Hindlimb muscle (tissue), 1 donor: Measurements from ENCODE around the gene OR10H5. TPM values are rescaled to one million over a fixed set of nuclear protein-coding genes. Genes with fewer than 3 reads are reported as not detected.
"Not testable (repeated sequence)": the region's sequence is repeated elsewhere in the genome, so short reads cannot be mapped to it uniquely, and the experiment has no call there.

Experiments used
- DNase-seq: peaks from one replicate; pipeline ENCODE4 v3.0.0-alpha.2; 2013
- polyA plus RNA-seq: library from polyadenylated mRNA; unstranded; fragments of 120-200 nt; gene quantifications from one replicate; pipeline ENCODE4 v1.2.1, GENCODE V29; 2013; ENCODE audit not compliant: insufficient read length

The OR10H5 gene
- polyA plus RNA-seq, 1 donor, result 0.04 TPM

DNA sequence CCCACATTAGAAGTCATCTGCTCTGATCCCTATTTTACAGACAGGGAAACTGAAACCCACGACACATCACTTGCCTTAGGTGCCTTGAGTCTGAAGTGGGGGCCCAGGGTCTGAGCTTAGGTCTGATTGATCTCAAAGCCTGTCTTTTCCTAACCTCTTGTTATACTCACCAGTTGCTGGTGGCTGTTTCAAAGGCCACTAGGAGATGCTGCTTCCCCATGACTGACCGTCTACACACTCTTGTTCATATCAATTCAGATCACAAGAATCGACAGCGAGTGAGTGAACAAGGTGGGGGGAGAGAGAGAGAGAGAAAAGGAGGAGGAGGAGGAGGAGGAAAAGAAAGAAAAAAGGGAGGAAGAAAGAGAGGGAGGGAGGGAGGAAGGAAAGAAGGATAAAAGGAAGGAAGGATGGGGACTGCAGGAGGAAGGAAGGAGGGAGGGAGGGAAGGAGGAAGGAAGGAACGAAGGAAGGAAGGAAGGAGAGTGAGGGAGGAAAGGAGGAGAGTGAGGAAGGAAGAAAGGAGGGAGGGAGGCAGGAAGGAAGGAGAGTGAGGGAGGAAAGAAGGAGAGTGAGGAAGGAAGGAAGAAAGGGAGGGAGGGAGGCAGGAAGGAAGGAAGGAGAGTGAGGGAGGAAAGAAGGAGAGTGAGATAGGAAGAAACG, 24.7 kb downstream of the OR10H5 start:
- DNase-seq, result no peak

DNA sequence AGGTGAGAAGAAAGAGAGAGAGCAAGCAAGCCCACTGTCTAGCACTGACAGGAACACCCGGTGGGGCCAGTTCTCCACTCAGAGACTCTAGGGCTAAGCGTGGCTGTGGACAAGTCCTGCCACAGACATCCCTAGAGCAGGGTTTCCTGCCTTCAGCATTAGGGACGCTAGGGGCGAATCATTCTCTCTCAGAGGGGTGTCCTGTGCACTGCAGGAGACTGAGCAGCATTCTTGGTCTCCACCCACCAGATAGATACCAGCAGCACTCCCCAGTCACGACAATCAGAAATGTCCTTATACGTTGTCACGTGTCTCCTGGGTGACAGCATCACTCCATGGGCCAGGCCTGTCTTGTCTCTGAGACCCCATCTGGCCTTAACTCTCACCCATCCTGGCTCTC, 26.5 kb downstream of the OR10H5 start:
- DNase-seq, result no peak

DNA sequence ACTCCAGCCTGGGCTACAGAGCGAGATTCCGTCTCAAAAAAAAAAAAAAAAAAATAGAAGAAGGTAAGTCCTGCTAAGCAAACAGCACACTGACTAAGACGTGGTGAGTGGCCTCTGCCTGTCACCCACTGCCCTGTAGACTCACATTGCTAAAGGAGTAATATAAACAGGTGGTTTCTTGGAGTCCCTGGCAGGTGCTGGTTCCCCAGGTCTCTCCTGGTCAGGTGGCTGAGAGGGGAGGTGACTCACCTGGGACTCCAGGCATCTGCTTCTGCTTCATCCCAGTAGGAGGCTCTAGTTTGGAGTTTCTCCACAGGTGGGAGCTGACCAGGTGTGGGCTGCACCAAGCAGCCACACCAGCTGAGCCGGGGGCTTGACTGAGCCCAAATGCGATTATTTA, 27.8 kb downstream of the OR10H5 start, which contains the start of gene OR10H1:
OR10H1 (minus strand) TSS at position 359 of the 400 bp plus-strand sequence. CDS start 7,627 bp downstream, outside the sequence.
- no peak for DNase-seq

DNA sequence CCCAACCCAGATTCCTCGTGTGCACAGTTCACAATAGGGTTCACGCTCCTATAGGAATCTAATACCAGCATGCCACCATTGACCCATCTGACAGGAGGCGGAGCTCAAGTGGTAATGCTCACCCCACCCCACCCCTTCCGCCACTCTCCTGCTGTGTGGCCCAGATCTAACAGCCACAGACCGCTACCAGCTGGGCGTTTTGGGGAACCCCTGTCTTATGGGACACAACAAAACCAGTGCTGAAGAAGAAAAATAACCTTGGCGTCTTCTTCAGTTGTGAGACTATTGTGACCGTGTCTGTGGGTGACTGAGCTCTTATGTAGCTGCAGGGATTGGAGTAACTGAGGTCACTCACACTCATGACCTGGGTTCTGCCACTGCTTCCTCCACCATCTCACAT, 33.2 kb downstream of the OR10H5 start:
- DNase-seq, result no peak

DNA sequence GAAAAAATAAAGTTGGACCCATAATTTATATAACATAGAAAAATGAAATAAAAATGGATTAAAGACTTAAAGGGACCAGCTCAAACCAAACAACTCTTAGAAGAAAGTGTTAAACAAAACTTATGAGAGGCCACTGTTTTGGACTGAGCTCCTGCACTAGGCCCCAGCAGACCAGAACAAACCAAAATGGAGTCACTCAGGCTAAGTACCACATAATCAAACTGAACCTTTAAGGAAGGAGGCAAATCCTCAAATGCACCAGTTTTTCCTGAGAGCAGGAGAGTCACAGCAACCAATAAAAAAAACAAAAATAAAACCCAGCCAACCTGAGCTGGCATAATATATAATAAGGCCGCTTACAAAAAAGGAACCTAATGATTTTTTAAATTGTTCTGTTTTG, 38.3 kb downstream of the OR10H5 start:
- DNase-seq, result no peak

DNA sequence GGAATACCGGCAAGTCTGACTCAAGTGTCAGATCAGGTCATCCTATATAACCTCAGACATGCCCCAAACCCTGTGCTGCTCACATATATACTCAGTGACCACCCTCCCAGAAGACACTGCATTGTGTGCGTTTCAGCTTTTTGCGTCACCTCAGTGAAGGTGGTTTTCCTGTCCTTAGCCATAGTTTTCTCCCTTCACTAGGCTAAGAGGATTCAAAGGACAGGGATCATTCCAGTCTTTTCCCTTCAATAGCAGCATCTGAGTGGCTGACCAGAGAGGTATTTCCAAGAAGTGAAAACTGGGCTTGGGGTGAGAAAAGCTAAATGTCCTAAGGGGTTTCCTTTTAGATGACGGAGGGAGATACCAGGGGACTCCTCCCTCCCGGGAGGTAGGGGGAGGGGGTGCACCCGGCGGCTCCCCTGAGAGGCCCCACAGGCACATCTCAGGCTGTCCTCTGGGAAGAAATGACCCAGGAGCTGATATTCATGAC, 40.7 kb downstream of the OR10H5 start:
- DNase-seq, result no peak

DNA sequence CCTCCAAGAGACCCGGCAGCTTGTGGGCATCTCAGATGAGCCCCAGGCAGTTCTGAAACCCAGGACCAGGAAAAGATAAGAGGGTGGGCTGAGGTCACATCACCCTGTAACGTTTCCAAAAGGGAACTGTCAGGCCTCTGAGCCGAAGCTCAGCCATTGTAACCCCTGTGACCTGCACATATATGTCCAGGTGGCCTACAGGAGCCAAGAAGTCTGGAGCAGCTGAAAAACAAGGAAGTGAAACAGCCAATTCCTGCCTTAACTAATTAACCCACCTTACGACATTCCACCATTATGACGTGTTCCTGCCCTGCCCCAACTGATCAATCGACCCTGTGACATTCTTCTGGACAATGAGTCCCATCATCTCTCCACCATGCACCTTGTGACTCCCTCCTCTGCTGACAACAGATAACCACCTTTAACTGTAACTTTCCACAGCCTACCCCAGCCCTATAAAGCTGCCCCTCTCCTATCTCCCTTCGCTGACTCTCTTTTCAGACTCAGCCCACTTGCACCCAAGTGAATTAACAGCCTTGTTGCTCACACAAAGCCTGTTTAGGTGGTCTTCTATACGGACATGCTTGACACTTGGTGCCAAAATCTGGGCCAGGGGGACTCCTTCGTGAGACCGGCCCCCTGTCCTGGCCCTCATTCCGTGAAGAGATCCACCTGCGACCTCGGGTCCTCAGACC, 41.3 kb downstream of the OR10H5 start:
- DNase-seq, result not testable (repeated sequence)

DNA sequence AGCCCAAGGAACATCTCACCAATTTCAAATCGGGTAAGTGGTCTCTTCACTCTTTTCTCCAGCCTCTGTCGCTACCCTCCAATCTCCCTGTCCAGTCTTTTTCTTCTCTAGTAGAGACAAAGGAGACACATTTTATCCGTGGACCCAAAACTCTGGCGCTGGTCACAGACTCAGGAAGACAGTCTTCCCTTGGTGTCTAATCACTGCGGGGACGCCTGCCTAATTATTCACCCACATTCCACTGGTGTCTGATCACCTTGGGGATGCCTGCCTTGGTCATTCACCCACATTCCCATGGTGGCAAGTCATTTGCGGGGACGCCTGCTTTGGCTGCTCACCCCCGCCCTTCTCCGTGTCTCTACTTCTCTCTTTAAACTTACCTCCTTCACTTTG, 41.8 kb downstream of the OR10H5 start:
- no peak for DNase-seq

DNA sequence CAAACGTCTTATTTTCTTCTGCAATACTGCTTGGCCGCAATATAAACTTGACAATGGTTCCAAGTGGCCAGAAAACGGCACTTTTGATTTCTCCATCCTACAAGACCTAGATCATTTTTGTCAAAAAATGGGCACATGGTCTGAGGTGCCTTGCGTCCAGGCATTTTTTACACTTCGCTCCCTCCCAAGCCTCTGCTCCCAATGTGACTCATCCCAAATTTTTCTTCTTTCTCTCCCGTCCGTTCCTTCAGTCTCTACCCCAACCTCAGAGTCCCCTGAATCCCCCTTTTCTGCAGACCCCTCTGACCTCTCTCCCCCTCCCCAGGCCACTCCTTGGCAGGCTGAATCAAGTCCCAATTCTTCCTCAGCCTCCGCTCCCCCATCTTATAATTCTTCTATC, 42.3 kb downstream of the OR10H5 start:
- no peak for DNase-seq

DNA sequence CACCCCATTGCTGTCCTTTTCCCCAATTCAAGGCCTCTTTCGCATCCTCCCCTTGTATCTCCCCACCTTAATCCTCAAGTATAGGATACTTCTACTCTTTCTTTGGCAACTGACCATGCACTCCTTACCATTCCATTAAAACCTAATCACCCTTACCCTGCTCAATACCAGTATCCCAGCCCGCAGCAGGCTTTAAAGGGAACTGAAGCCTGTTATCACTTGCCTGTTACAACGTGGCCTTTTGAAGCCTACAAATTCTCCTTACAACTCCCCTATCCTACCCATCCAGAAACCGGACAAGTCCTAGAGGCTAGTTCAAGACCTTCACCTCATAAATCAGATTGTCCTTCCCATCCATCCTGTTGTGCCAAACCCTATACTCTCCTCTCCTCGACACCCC, 44.2 kb downstream of the OR10H5 start:
- DNase-seq, result no peak

DNA sequence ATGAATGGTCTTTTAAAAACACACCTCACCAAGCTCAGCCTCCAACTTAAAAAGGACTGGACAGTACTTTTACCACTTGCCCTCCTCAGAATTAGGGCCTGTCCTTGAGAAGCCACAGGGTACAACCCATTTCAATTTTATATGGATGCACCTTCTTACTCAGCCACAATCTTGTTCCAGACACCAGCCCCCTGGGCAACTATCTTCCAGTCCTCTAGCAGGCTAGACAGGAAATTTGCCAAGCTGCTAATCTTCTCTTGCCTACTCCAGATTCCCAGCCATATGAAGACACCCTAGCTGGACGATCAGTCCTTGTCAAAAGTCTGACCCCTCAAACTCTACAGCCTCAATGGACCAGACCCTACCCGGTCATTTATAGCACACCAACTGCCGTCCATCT, 46.8 kb downstream of the OR10H5 start:
- not testable (repeated sequence) for DNase-seq

DNA sequence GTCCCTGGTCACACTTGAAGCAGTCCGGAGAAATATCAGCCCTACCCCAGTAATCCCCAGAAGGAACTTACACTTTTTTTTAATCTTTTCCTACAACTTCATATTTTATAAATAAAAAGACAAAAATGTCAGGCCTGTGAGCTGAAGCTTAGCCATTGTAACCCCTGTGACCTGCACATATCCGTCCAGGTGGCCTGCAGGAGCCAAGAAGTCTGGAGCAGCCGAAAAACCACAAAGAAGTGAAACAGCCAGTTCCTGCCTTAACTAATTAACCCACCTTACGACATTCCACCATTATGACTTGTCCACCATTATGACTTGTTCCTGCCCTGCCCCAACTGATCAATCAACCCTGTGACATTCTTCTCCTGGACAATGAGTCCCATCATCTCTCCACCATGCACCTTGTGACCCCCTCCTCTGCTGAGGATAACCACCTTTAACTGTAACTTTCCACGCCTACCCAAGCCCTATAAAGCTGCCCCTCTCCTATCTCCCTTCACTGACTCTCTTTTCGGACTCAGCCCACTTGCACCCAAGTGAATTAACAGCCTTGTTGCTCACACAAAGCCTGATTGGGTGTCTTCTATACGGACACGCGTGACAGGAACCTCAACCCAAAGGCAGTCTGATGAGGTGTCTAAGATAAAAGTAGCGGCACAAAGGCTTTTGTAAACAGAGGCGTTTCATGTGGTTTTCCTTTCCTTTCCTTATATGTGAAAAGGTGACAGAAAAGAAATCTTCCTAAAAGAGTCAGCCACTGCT, 48.3 kb downstream of the OR10H5 start:
- peak; percentile 1 for DNase-seq

DNA sequence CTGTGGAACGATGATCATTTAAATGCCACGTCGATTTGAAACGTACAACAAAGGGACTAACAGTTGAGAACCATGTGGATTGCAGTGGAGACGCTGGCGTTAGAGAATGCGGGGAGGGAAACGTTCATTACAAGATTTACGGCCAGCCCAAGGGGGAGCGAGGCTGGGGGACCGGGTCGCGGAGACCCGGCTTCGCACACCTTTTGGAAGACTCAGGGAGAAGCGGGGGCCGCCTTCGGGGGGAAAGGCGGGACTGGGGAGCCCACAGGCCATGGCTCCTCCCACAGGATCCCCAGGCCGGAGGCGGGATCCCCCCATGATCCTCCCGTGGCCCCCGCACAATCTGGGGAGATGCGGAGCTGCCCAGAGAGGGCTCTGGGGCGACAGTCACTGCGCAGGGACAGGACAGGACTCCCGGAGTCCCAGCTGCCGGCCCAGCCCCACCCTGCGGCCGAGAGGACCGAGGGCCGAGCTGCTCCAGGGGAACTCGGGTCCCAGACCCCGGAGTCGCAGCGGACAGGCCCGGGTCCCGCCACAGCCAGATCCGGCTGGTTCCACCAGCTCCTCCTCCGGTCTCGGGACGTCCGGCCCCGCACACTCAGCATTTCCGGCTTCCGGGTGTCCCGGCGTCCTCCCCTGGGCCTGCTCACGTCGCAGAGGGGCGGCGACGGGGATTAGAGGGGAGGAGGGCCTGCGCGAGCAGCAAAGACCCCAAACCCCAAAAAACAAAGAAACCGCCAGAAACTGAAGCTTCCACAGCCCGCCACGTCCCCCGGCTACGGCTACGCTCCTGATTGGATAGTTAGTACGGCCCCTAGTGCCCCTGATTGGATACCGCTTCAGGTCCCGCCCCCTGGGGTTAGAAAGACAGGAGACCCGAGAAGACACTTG, 49.1 kb downstream of the OR10H5 start:
- DNase-seq, result peak; percentile 98

DNA sequence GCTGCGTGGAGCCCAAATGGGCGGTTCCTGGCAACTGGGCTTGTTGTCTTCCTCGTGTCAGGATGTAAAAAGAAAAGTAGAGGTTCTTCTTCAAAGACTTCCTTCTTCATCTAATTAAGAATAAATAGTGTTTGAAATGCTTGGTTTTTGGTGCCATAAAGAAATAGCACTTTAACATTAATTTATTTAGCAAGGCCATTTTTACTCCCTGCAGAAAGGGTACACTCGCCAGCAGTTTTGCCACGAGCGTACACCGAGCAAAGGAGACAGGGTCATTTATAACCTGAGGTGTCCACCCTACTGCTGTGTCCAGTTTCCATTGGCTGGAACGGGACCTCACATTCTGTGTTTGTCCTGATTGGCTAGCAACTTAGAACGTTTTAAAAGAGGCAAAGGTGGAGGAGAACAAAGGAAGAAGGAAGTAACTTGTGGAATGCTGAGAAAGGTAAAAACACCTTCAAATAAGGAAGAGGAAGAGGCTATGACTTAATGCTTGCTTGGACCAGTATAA, 49.8 kb downstream of the OR10H5 start:
- DNase-seq, result no peak

DNA sequence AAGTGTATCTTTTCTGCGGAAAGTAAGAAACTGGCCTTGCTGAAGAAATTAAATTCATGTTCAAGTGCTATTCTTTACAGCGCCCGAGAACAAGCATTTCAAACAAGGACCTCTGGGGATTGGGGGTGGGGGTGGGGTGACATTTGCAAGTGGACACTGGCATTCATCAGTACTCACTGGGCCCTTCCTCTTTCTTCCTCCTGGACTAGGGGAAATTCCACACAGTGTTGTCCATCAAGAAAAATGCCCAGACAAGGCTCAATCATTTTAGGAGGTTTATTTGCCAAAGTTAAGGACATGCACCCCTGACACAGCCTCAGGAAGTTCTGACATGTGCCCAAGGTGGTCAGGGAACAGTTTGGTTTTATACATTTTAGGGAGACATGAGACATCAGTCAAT, 50.9 kb downstream of the OR10H5 start:
- no peak for DNase-seq

DNA sequence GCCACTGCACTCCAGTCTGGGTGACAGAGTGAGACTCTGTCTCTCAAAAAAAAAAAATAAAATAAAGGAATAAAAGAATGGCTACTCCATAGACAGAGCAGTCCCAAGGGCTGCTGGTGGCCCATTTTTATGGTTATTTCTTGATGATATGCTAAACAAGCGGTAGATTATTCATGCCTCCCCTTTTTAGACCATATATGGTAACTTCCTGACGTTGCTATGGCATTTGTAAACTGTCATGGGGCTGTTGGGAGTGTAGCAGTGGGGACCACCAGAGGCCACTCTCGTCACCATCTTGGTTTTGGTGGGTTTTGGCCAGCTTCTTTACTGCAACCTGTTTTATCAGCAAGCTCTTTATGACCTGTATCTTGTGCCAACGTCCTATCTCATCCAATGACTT, 52.4 kb downstream of the OR10H5 start:
- DNase-seq, result not testable (repeated sequence)

DNA sequence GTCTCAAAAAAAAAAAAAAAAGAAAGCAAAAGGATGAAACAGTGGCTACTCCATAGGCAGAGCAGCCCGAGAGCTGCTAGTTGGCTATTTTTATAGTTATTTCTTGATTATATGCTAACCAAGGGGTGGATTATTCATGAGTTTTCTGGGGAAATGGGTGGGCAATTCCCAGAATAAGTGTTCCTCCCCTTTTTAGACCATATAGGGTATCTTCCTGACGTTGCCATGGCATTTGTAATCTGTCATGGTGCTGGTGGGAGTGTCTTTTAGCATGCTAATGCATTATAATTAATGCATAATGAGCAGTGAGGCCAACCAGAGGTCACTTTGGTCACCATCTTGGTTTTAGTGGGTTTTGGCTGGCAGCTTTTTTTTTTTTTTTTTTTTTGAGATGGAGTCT, 53.4 kb downstream of the OR10H5 start:
- no peak for DNase-seq

DNA sequence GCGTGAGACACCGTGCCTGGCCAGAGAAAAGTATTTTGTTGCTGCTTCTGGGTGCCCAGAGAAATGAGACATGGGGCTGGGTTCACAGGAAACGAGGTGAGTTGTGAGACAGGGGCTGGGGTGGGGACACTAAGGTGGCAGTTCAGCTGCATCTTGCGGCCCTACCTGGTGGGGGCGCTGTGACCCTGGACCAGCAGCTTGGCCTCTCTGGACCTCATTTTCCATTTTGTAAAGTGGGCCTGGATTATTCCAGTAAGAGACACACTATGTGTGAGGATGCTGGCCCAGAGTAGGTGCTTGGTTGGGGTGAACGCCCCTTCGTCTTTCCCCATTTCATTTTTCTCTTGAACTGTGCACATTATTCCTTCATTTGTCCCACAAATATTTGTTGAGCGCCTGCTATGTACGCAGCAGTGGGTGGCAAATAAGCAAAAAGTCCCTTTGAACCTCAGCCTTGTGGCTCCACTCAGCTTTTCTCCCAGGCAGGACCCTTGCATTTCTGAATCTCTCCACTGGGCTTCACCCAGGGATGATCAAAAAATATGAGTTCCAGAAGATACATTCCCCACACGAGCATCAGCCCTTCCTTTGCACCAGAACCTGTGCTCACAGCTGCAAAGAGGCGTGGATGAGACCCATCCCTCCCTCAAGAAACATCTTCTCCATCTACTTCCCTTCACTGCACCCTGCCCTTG, 54.6 kb downstream of the OR10H5 start:
- no peak for DNase-seq

DNA sequence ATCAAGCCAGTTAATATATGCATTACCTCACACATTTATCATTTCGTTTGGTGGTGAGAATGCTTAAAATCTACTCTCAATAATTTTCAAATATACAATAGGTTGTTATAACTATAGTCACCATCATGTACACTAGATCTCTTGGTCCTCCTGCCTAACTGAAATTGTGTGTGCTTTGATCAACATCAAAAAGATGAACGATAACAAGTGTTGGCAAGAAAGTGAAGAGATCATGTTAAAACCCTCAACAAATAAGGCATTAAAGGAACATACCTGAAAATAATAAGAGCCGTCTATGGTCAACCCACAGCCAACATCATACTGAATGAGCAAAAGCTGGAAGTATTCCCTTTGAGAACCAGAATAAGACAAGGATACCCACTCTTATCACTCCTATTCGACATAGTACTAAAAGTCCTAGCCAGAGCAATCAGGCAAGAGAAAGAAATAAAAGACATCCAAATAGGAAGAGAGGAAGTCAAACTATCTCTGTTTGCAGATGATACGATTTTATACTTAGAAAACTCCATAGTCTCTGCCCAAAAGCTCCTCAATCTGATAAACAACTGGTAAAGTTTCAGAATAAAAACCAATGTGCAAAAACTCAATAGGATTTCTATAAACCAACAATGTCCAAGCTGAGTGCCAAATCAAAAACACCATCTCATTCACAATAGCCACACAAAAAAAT, 55.9 kb downstream of the OR10H5 start:
- no peak for DNase-seq

DNA sequence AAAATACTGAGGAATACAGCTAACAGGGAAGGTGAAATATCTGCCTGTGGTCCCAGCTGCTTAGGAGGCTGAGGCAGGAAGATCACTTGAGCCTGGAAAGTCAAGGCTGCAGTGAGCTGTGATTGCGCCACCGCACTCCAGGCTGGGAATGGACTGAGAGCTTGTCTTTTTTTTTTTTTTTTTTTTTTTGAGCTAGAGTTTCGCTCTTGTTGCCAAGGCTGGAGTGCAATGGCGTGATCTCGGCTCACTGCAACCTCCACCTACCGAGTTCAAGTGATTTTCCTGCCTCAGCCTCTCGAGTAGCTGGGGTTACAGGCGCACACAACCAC, 56.4 kb downstream of the OR10H5 start:
- DNase-seq, result not testable (repeated sequence)

DNA sequence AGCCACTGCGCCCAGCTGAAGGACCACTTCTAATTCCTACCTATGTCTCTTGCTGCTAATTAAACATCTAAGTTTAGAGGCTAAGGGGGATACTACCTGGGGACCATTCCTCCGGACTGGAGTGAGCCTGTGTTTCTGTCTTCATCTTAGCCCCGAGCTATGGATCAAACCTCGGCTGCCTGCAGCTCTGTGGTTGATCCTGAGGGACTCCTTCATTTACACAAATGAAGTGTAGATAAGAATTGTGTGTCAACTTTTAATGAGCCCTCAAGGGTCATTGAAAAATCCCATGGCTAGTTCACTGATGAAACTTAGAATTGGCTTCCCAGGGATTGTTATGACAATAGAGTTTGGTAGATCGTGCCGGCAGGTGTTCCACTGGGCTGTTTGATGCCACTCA, 59.5 kb downstream of the OR10H5 start:
- DNase-seq, result no peak
